GM19463 (cell line): ENCODE data around the gene IDH3G.

ENCODE experiments used
- ATAC-seq: cut with Tn5 transposase; IDR thresholded peaks from one replicate; pipeline ENCODE4 v1.9.1; 2021; ENCODE audit warnings: mild to moderate bottlenecking, moderate library complexity; ENCODE audit not compliant: unreplicated experiment

Gene IDH3G

GRCh38 chrX:153816831-153817690 is 22.9 kb upstream of the IDH3G start:
- no peak for ATAC-seq

GRCh38 chrX:153814591-153815315 is 20.6 kb upstream of the IDH3G start:
- ATAC-seq = no peak

GRCh38 chrX:153813161-153813560 is 19.0 kb upstream of the IDH3G start:
- ATAC-seq = no peak

DNA sequence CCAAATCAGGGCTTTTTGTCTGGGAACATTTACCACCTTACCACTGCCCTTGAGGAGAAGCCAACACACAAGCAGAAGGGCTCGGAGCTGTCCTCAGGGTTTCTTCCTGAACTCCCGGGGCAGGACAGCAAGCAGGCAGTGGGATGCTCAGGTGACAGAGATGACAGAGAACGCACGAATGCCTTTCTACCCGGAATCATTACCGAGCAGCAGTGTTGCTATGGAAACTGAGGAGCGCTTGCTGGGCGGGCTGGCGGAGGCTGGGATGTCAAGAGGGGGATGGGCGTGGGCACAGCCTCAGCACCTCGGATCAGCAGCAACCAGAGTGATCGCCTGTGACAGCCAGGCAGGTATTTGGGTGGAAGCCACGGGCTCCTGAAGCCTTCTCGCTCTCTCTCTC is 18.0 kb upstream of the IDH3G start:
- no peak for ATAC-seq

GRCh38 chrX:153807976-153808375 is 13.8 kb upstream of the IDH3G start:
- no peak for ATAC-seq

DNA sequence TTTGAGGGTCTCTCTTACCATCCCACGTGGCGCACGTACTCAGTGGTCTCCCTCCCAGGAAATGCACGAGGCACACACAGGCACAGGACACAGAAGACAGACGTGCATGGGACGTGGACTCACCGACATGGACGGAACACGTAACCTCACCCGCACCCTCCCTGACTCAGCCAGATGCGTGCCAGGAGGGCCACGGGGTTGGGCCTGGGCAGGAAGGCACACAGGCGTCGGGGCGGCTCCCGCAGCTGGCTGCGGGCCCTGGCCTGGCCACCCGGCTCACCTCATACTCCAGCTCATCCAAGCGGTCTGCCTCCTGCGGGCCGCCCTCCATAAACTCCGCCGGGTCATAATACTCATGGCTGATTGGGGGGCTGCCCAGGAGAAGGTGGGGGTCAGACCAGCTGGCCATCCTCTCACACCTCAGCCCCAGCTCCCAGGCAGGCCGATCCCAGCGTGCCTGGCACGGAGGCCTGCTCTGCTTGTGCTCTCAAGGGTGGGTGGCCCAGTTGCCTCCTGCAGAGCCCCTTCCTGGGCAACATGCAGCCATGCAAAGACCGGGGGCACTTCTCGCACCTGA is 12.9 kb upstream of the IDH3G start:
- ATAC-seq = no peak

DNA sequence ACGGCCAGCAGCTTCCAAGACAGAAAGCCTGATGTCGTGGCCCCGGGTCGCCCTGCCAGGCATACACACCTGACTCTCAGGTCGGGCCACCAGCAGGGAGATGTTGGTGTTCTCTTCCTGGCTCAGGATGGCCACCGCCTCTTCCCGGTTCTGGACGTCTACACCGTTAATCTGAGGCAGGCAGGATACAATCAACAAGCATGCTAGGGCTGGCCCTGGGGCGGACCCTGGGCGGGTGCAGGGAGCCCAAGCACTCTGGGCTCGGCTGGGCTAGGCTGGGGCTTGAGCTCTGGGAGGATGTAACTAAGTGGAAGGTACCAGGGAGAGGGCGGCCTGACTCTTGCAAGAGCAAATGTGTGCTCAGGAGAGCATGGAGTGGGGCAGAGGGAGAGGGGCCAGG is 11.3 kb upstream of the IDH3G start:
- ATAC-seq = no peak

DNA sequence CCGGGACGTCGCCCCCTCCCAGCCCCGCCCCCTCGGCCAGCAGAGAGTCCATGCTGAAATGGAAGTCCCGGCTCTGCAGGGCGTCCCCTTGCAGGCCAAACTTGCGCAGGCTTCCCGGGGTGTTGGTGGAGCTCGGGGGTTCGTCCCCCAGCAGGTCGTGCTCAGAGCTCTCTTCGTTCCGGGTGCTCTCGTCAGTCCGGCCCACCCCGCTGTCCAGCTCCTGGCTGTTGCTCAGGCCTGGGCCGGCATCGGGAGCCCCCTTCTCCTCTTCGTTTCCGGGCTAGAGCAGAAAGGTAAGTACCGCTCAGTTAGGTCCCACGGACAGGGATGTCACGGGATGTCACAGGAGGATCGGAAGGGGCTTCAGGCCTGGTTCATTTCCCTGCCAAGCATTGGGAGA is 10.4 kb upstream of the IDH3G start:
- ATAC-seq = no peak

GRCh38 chrX:153804100-153804595 is 10.0 kb upstream of the IDH3G start:
- ATAC-seq = no peak

GRCh38 chrX:153803211-153804099 is 9.3 kb upstream of the IDH3G start:
- ATAC-seq = no peak

GRCh38 chrX:153802513-153803045 is 8.4 kb upstream of the IDH3G start:
- no peak for ATAC-seq

GRCh38 chrX:153801669-153802068 is 7.5 kb upstream of the IDH3G start:
- no peak for ATAC-seq

- ATAC-seq = no peak
Observed at GRCh38 chrX:153800746-153801145, 6.6 kb upstream of the IDH3G start.

DNA sequence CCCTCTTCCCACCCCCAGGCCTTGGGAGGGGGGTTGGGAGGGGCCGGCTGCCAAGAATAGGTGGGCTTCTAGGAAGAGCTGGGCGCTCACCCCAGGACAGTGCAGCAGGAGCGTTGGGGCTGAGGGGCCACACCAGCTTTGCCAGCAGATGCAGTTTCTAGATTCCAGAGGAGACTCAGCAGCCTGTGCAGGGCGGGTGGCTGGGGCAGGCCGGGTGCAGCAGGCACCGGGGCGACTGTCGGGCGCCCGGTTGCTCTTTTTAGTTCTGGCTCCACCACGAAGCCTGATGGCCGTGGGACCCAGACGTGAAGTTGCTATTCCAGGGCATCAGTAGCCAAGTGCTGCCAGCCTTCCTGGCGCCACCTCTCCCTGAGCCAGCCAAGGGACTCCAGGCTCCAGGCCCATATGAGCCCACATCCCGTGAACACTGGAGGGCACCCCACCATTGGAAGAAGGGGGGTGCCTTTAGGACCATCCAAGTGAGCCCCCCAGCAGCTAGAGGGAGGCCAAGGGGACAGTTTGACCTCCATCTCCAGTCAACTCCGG is 6.1 kb upstream of the IDH3G start:
- ATAC-seq = no peak

- ATAC-seq = no peak
Observed at GRCh38 chrX:153799326-153799725, 5.2 kb upstream of the IDH3G start.

DNA sequence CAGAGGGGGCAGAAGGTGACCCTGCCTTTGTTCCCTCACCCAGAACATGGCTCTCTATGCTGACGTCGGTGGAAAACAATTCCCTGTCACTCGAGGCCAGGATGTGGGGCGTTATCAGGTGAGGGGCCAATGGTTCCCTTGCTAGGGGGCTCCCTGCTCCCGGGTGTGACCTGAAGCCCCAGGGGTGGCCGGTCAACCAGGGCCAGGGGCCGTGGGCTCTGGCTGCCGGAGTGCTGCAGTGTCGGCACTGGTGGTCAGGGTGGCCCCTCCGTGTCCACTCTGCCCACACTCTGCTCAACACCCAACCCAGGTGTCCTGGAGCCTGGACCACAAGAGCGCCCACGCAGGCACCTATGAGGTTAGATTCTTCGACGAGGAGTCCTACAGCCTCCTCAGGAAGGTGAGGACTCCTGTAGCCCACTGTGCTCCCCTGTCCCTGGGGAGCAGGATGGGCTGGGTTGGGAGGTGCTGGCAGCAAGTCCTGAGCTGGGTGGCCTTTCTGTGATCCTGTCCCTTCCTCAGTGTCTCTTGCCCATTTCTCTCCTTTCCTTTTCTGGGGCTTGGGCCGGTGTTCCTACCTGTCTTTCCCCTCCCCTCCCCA is 3.3 kb upstream of the IDH3G start:
- no peak for ATAC-seq

GRCh38 chrX:153794897-153795816 is 982 bp upstream of the IDH3G start:
- ATAC-seq = no peak

GRCh38 chrX:153793291-153793690 is 884 bp downstream of the IDH3G start:
- no peak for ATAC-seq

DNA sequence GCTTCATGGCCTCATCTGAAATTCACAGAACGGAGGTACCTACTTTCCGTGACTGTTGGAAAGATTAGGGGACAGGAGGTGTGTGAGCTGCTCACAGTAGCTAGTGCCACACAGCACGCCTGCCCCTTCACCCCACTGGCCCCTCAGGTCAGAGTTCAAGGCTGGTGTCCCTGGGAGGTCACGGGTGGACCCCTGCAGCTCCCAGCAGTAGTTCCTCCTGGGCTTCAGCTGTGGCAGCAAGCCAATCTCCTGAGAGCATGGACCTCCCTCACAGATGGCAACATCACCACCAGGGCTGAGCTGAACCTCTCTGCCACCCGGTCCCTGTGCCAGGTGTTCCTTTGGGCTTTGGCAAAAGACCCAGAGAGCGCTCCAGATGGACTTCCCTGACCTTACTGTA is 1.8 kb downstream of the IDH3G start:
- ATAC-seq = no peak
